SK-N-SH (cell line): ENCODE measurements around the gene RORB. TPM values are rescaled to one million over a fixed set of nuclear protein-coding genes. Genes with fewer than 3 reads are reported as not detected.

Experiments used
- CTCF ChIA-PET: fragments of 300-600, 350-600 bp; formaldehyde crosslinking; extraction: SDS; loops from one replicate; lab custom pipeline; 2021; lab: Yijun Ruan, JAX
- POLR2A ChIA-PET: fragments of 350-600 bp; sonication (Branson Sonifier 250); formaldehyde crosslinking; extraction: SDS; loops from one replicate; lab custom pipeline; 2020; ENCODE audit warnings: antibody characterized with exemption, inconsistent platforms; lab: Yijun Ruan, JAX
- DNase-seq: peaks from one replicate; pipeline ENCODE4 v3.0.0; 2012
- H2AFZ ChIP-seq: fragments of 200-600 bp; sonication (generic); 2 replicates; pipeline ENCODE4 v1.8.1; 2016; ENCODE audit warnings: antibody characterized with exemption, mild to moderate bottlenecking, low read depth
- H3F3A ChIP-seq: fragments of 200-600 bp; sonication (generic); replicated peaks from 2 replicates; pipeline ENCODE3; 2016; ENCODE audit warnings: antibody characterized with exemption, mild to moderate bottlenecking; ENCODE audit not compliant: insufficient read depth
- H3K27ac ChIP-seq, 2 experiments: fragments of 200-500 bp in 1 of 2; fragments of 200-600 bp in 1 of 2; sonication (Bioruptor generic) in 1 of 2; sonication (generic), shearing (Covaris generic) in 1 of 2; 2 replicates each; pipeline versions ENCODE4 v1.5.1 to v1.6.1; 2014 to 2016; ENCODE audit warnings: low read depth in 2 of 2, inconsistent platforms in 1 of 2, low read length in 1 of 2, mild to moderate bottlenecking in 1 of 2, mixed read lengths in 1 of 2
- H3K27me3 ChIP-seq: fragments of 200-600 bp; sonication (generic), shearing (Covaris generic); 2 replicates; pipeline ENCODE4 v1.6.1; 2016; ENCODE audit warnings: mixed run types; ENCODE audit not compliant: insufficient read depth
- H3K36me3 ChIP-seq, 2 experiments: fragments of 200-500 bp in 1 of 2; fragments of 200-600 bp in 1 of 2; sonication (Bioruptor generic) in 1 of 2; sonication (generic) in 1 of 2; replicated peaks in 1 of 2; 2 replicates each; pipeline versions ENCODE3 to v1.5.1; 2014 to 2016; ENCODE audit warnings: low read length in 1 of 2, mild to moderate bottlenecking in 1 of 2; ENCODE audit not compliant: insufficient read depth in 2 of 2, control insufficient read depth in 1 of 2
- H3K4me1 ChIP-seq, 2 experiments: fragments of 200-500 bp in 1 of 2; fragments of 200-600 bp in 1 of 2; sonication (Bioruptor generic) in 1 of 2; sonication (generic), shearing (Covaris generic) in 1 of 2; 2 replicates each; pipeline versions ENCODE4 v1.5.1 to v1.6.1; 2014 to 2016; ENCODE audit warnings: low read depth in 1 of 2, low read length in 1 of 2, mixed run types in 1 of 2; ENCODE audit not compliant: insufficient read depth in 2 of 2, control insufficient read depth in 1 of 2
- H3K4me2 ChIP-seq: fragments of 200-600 bp; sonication (generic), shearing (Covaris generic); 2 replicates; pipeline ENCODE4 v1.6.1; 2017; ENCODE audit warnings: mixed run types
- H3K4me3 ChIP-seq, 2 experiments: fragments of 200-500 bp in 1 of 2; fragments of 200-600 bp in 1 of 2; sonication (Bioruptor generic) in 1 of 2; sonication (generic), shearing (Covaris generic) in 1 of 2; 2 replicates each; pipeline versions ENCODE4 v1.5.1 to v1.8.1; 2014 to 2016; ENCODE audit warnings: low read depth in 2 of 2, inconsistent platforms in 1 of 2, low read length in 1 of 2, mild to moderate bottlenecking in 1 of 2, mixed read lengths in 1 of 2, moderate library complexity in 1 of 2
- H3K79me2 ChIP-seq: fragments of 200-600 bp; sonication (generic); 2 replicates; pipeline ENCODE4 v1.8.1; 2017; ENCODE audit warnings: mild to moderate bottlenecking; ENCODE audit not compliant: insufficient read depth
- H3K9ac ChIP-seq: fragments of 200-600 bp; sonication (generic); 2 replicates; pipeline ENCODE4 v1.6.1; 2017; ENCODE audit warnings: mixed run types
- H3K9me2 ChIP-seq: fragments of 200-600 bp; sonication (generic); 2 replicates; pipeline ENCODE4 v1.6.1; 2017; ENCODE audit warnings: mixed run types
- H3K9me3 ChIP-seq: fragments of 200-600 bp; sonication (generic); 2 replicates; pipeline ENCODE4 v1.6.1; 2017; ENCODE audit warnings: mixed run types, mild to moderate bottlenecking, moderate library complexity
- H4K20me1 ChIP-seq: fragments of 200-600 bp; sonication (generic); 2 replicates; pipeline ENCODE4 v1.6.1; 2017; ENCODE audit warnings: mild to moderate bottlenecking, mixed run types; ENCODE audit not compliant: insufficient read depth
- CHD2 ChIP-seq: fragments of 150-350 bp; IDR thresholded peaks from 2 replicates; pipeline ENCODE4 v1.6.1; 2018; ENCODE audit warnings: low read length; ENCODE audit not compliant: partially characterized antibody
- EP300 ChIP-seq, 2 experiments: IDR thresholded peaks; 2 replicates each; pipeline versions ENCODE4 v1.4.0 to v1.6.1; 2012; ENCODE audit warnings: borderline replicate concordance in 1 of 2, low read depth in 1 of 2, low read length in 1 of 2
- FOXJ3 ChIP-seq: sonication (generic); formaldehyde crosslinking; IDR thresholded peaks from 2 replicates; pipeline ENCODE4 v1.5.1; 2020; ENCODE audit warnings: mild to moderate bottlenecking, missing genetic modification reagents
- FOXM1 ChIP-seq: IDR thresholded peaks from 2 replicates; pipeline ENCODE4 v1.4.0; 2012; ENCODE audit warnings: low read depth, mild to moderate bottlenecking
- GABPA ChIP-seq: IDR thresholded peaks from 2 replicates; pipeline ENCODE4 v1.4.0; 2012; ENCODE audit warnings: low read depth, mild to moderate bottlenecking
- POLR2AphosphoS5 ChIP-seq: IDR thresholded peaks from 2 replicates; pipeline ENCODE4 v1.6.1; 2012; ENCODE audit warnings: low read depth, low read length
- RAD21 ChIP-seq: IDR thresholded peaks from 2 replicates; pipeline ENCODE4 v1.6.1; 2012; ENCODE audit warnings: mild to moderate bottlenecking, low read length
- RCOR1 ChIP-seq: fragments of 150-350 bp; IDR thresholded peaks from 2 replicates; pipeline ENCODE4 v1.6.1; 2017; ENCODE audit warnings: antibody characterized with exemption, low read length
- REST ChIP-seq: IDR thresholded peaks from 2 replicates; pipeline ENCODE4 v1.6.1; 2012; ENCODE audit warnings: mild to moderate bottlenecking, low read depth, low read length, moderate library complexity
- RFX5 ChIP-seq: IDR thresholded peaks from 2 replicates; pipeline ENCODE4 v1.6.1; 2012; ENCODE audit warnings: mild to moderate bottlenecking, improper control_type of control experiment, low read length
- RXRA ChIP-seq: IDR thresholded peaks from 2 replicates; pipeline ENCODE4 v1.4.0; 2012; ENCODE audit warnings: low read depth, mild to moderate bottlenecking, borderline replicate concordance
- SIN3A ChIP-seq: IDR thresholded peaks from 2 replicates; pipeline ENCODE4 v1.6.1; 2012; ENCODE audit warnings: low read depth, mild to moderate bottlenecking, low read length, moderate library complexity, borderline replicate concordance
- SMC3 ChIP-seq: IDR thresholded peaks from 2 replicates; pipeline ENCODE4 v1.6.1; 2012; ENCODE audit warnings: low read depth, low read length, improper control_type of control experiment
- TAF1 ChIP-seq: IDR thresholded peaks from 2 replicates; pipeline ENCODE4 v1.6.1; 2012; ENCODE audit warnings: low read depth, mild to moderate bottlenecking, low read length, moderate library complexity, borderline replicate concordance
- TCF12 ChIP-seq: IDR thresholded peaks from 2 replicates; pipeline ENCODE4 v1.4.0; 2012
- TEAD4 ChIP-seq: IDR thresholded peaks from 2 replicates; pipeline ENCODE4 v1.4.0; 2012; ENCODE audit warnings: mild to moderate bottlenecking, borderline replicate concordance; ENCODE audit not compliant: insufficient read depth
- USF1 ChIP-seq: IDR thresholded peaks from 2 replicates; pipeline ENCODE4 v1.4.0; 2012; ENCODE audit warnings: low read depth, borderline replicate concordance
- USF2 ChIP-seq: fragments of 150-350 bp; IDR thresholded peaks from 2 replicates; pipeline ENCODE4 v1.6.1; 2017; ENCODE audit warnings: antibody characterized with exemption, low read length, low read depth, borderline replicate concordance
- YY1 ChIP-seq: IDR thresholded peaks from 2 replicates; pipeline ENCODE4 v1.4.0; 2012; ENCODE audit warnings: low read depth, mild to moderate bottlenecking
- WGBS: methylation state at CpG from one replicate; pipeline ENCODE4 v1.1.6; 2017; ENCODE audit warnings: low lambda C conversion rate; 5-methylcytosine and 5-hydroxymethylcytosine counted together
- polyA plus RNA-seq, 3 experiments: library from polyadenylated mRNA; depleted of rRNA; stranded (reverse); fragments of >200 nt; gene quantifications; 2 replicates each; pipeline ENCODE4 v1.2.3, GENCODE V29; 2012
- TF ChIP-seq, protein P1 (sequence below): IDR thresholded peaks from 2 replicates; pipeline ENCODE4 v1.4.0; 2012; ENCODE audit warnings: low read depth

Gene RORB
- polyA plus RNA-seq, 1 of the 3 experiments (the other 2 are of a cell fraction) = 0.13 TPM

DNA sequence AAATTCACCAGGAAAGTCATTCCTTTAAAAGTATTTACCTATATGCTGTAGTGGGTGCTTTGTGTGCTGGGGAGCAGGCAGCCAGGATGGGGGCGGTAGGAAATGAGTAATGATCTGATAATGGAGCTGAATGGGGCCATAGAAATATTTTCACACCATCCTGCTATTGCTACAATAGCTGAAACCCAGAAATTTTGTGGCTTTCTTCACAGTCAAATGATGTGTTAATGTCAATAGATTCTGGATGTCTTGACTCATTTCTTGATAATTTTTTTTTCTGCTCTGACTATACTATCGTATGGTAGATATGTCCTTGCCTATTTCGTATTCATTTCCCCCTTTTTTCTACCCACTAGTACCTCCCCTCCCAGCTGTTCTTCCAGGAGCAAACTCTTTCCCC lies 59.5 kb downstream of the RORB start:
- no peak overlapping the region for H3K4me2 ChIP-seq
- H3K4me1 ChIP-seq = peaks cover 0 to 22% of the 10 kb centered on the region in 2 experiments; a peak in 2 of 4 replicates
- H3K9me3 ChIP-seq = no peaks in the 10 kb centered on the region
- whole genome bisulfite sequencing = 6% methylated on average over 3 of the region's 3 CpGs
- H3K79me2 ChIP-seq = no peaks in the 10 kb centered on the region
- no peaks in the 10 kb centered on the region for H3F3A ChIP-seq
- H2AFZ ChIP-seq = no peak overlapping the region
- no peak overlapping the region for H3K4me3 ChIP-seq
- no peak overlapping the region for H3K27ac ChIP-seq
- DNase-seq = no peak
- no peaks in the 10 kb centered on the region for H3K27me3 ChIP-seq
- TF ChIP-seq FOXJ3 (CRISPR knock-in tag) (no peak), RXRA (no peak), GABPA (no peak), SIN3A (no peak), RFX5 (no peak), USF2 (no peak), REST (no peak), RCOR1 (no peak), RAD21 (no peak), YY1 (no peak), TEAD4 (no peak), CHD2 (no peak), USF1 (no peak), FOXM1 (no peak), EP300 (IDR thresholded peaks at IDR 0.05; ENCODE audit: borderline replicate concordance in 1 of 2, low read depth in 1 of 2, low read length in 1 of 2) (no peak), TAF1 (no peak), SMC3 (no peak), TCF12 (no peak), POLR2AphosphoS5 (no peak)
- TF ChIP-seq, protein P1, sequence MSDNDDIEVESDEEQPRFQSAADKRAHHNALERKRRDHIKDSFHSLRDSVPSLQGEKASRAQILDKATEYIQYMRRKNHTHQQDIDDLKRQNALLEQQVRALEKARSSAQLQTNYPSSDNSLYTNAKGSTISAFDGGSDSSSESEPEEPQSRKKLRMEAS = no peak
- H3K36me3 ChIP-seq = no peaks in the 10 kb centered on the region
- POLR2A ChIA-PET = no interaction called here
- H3K9me2 ChIP-seq = no peaks in the 10 kb centered on the region
- no peaks in the 10 kb centered on the region for H4K20me1 ChIP-seq
- no peak overlapping the region for H3K9ac ChIP-seq
- CTCF ChIA-PET = interaction anchor here (0.6 to 2.8 kb wide), 3 partner anchors 13 to 714 kb away, joined by 3 to 8 read pairs (median 3); no protein-coding TSS in a partner anchor
